HFF-Myc (cell line): ENCODE data around the gene CRABP1.

Source experiments
- DNase-seq: peaks from one replicate; pipeline ENCODE4 v3.0.0-alpha.2; 2011; ENCODE audit warnings: low read depth; ENCODE audit errors: extremely low read depth
- H3K4me3 ChIP-seq: replicated peaks from 2 replicates; pipeline ENCODE4 v1.5.1; 2011; ENCODE audit warnings: low read depth, mild to moderate bottlenecking, control low read depth, low read length
- CTCF ChIP-seq: IDR thresholded peaks from 2 replicates; pipeline ENCODE4 v1.5.1; 2012; ENCODE audit warnings: mild to moderate bottlenecking, low read depth, low read length, control low read depth; ENCODE audit errors: missing control alignments

CRABP1 gene

DNA sequence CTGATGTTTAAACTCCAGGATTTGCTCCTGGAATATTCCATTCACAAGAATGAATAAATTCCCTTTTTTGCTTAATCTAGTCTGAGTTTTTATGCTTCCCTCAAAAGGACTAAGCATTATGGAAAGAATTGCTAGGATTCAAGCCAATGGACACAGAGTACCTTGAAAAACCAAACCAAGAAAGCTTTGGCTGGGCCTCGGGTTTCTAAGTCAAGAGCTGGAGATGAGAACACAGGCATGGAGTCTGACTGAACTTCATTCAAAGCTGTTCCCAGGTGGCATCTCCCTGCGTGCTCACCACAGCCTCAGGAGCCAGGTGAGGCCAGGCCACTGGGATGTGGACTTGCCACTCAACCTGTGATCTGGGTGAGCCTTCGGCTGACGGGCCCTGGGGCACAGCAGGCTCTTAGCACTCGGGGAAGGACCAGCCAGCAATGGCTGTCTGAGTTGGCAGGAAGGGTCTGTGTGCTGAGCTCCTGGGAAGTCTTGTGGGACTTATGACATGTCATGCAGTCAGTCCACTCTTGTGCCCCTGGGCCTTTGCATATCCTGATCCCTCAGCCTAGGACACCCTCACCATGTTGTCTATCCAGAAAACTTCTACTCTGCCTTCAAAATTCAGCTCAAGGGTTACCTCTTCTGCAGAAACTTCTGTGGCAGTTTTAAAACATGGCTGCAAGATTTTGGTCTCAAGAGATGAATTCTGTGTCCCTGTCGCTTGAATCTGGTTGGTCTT lies 21.8 kb downstream of the CRABP1 start:
- no peak for TF ChIP-seq CTCF
- DNase-seq = no peak
- H3K4me3 ChIP-seq = no peak overlapping the region

GRCh38 chr15:78362716-78363380 lies 22.7 kb downstream of the CRABP1 start:
- DNase-seq = no peak
- no peak overlapping the region for H3K4me3 ChIP-seq
- no peak for TF ChIP-seq CTCF

DNA sequence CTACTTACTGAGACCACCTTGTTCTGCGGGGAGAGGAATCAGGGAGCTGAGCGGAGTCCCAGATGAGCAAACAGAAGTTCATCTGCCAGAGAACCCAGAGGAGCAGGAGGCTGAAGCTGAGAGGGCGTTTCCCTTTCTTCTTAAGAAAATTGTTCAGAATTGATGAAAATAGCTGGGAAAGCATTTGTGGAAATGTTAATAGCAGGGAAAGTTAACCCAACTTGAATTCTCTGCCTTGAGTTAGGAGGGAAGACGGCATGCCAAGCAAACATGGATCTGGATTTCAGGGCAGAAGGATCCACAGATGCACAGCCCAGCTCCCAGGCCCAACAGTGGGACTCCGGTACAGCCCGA lies 23.2 kb downstream of the CRABP1 start:
- no peak for DNase-seq
- TF ChIP-seq CTCF = no peak
- no peak overlapping the region for H3K4me3 ChIP-seq

DNA sequence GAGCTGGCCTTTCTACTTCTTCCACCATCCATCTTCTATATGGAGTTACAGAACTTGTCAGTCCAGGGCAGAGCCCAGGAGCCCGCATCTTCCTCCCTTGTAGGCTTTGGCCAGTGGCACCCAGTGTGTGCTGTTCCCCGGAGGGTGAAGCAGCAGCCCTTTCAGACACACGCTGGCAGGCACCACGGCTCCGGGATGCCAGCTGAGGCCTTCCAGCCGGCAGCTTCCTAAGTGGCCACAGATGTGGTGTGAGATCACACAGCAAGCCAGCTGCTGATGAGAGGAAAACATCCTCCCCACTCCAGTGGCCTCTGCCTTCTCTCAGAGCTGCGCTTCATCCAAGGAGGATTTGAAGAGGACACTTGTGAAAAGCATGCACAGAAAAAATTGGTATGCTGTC lies 24.1 kb downstream of the CRABP1 start:
- TF ChIP-seq CTCF = no peak
- H3K4me3 ChIP-seq = no peak overlapping the region
- DNase-seq = no peak

DNA sequence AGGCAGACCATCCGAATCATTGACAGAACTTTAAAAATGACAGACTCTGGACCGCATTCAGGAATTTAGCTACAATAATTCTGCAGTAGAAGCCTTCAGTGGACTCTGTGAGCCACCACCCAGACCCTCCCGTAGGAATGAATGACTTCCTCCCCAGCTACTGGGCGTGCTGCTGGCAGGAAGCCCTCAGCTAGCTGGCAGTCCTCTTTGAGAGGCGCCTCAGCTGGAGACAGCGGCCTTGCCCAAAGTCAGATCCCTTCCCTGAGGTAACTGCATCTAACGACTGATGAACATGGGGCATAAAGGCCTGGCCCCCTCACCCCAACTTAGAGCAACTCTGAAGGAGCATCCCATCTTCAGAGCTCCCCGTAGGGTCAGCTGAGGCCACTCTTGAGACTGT lies 25.8 kb downstream of the CRABP1 start:
- DNase-seq = no peak
- TF ChIP-seq CTCF = no peak
- no peak overlapping the region for H3K4me3 ChIP-seq

DNA sequence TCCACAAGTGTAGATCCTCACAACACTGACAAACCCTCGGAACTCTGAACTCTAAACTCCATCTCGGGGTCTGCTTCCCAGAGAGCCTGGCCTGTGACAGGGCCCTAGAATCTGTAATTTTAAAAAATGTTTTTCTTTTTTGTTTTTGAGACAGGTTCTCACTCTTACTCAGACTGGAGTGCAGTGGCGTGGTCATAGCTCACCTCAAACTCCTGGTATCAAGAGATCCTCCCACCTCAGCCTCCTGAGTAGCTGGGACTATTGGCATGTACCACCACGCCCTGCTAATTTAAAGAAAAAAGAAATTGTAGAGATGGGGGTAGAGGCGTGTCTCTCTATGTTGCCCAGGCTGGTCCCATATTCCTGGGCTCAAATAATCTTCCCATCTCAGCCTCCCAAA lies 26.2 kb downstream of the CRABP1 start:
- H3K4me3 ChIP-seq = no peak overlapping the region
- no peak for TF ChIP-seq CTCF
- DNase-seq = no peak

GRCh38 chr15:78368651-78369050 lies 28.5 kb downstream of the CRABP1 start:
- H3K4me3 ChIP-seq = no peak overlapping the region
- TF ChIP-seq CTCF = no peak
- DNase-seq = no peak
